Breast epithelium (tissue), 3 donors: ENCODE measurements around the gene SF1.

Experiments
- POLR2A ChIP-seq: fragments of 450-650 bp; IDR thresholded peaks from one replicate; pipeline ENCODE4 v1.6.1; 2016; ENCODE audit warnings: antibody characterized with exemption, mild to moderate bottlenecking, moderate library complexity
- POLR2AphosphoS5 ChIP-seq, 3 donors: sonication (generic); formaldehyde crosslinking; IDR thresholded peaks; one replicate each; pipeline ENCODE4 v1.6.1; 2017; ENCODE audit warnings: antibody characterized with exemption in 3 of 3
- TF ChIP-seq, protein P1 (sequence below), 3 donors: fragments of 450-650 bp; IDR thresholded peaks; one replicate each; pipeline ENCODE4 v1.5.1; 2016 to 2017; ENCODE audit warnings: antibody characterized with exemption in 3 of 3, mild to moderate bottlenecking in 3 of 3, moderate library complexity in 3 of 3

DNA sequence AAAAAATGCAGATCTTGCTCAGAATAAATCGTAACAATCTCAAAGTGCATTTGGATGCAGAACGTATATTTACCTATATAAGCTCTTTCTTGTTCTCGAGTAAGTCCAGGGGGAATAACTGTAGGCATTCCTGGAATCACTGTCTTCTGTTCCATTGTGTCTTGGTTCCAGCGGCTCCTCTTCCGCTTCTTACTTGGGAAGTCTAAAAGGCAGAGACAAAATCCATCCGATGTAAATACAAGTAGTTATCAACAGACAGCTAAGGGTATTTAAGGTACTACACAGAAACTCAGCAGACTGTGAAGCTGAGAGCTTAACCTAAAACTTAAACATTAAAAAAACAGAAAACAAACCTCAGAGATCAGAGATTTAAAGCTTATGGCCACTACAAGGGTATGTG lies 1.9 kb downstream of the SF1 start:
- TF ChIP-seq, protein P1, sequence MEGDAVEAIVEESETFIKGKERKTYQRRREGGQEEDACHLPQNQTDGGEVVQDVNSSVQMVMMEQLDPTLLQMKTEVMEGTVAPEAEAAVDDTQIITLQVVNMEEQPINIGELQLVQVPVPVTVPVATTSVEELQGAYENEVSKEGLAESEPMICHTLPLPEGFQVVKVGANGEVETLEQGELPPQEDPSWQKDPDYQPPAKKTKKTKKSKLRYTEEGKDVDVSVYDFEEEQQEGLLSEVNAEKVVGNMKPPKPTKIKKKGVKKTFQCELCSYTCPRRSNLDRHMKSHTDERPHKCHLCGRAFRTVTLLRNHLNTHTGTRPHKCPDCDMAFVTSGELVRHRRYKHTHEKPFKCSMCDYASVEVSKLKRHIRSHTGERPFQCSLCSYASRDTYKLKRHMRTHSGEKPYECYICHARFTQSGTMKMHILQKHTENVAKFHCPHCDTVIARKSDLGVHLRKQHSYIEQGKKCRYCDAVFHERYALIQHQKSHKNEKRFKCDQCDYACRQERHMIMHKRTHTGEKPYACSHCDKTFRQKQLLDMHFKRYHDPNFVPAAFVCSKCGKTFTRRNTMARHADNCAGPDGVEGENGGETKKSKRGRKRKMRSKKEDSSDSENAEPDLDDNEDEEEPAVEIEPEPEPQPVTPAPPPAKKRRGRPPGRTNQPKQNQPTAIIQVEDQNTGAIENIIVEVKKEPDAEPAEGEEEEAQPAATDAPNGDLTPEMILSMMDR (IDR thresholded peaks at IDR 0.05) = no peak
- TF ChIP-seq POLR2A = no peak
- TF ChIP-seq POLR2AphosphoS5 (IDR thresholded peaks at IDR 0.05) = no peak
